WTC11 (cell line): ENCODE results near the gene FBXL12. TPM values are rescaled to one million over a fixed set of nuclear protein-coding genes. Genes with fewer than 3 reads are reported as not detected.

Experiments
- AFF4 ChIP-seq: sonication (generic); formaldehyde crosslinking; IDR thresholded peaks from 2 replicates; pipeline ENCODE4 v1.8.1; 2023; ENCODE audit warnings: mild to moderate bottlenecking, missing genetic modification reagents, borderline replicate concordance
- ATF3 ChIP-seq: sonication (generic); formaldehyde crosslinking; conservative IDR thresholded peaks from 2 replicates; pipeline ENCODE4 v1.8.1; 2022; ENCODE audit warnings: mild to moderate bottlenecking, missing genetic modification reagents
- CTCF ChIP-seq: fragments of 200-600 bp; IDR thresholded peaks from 2 replicates; pipeline ENCODE4 v1.8.0; 2022; ENCODE audit warnings: antibody characterized with exemption
- E2F4 ChIP-seq: sonication (generic); formaldehyde crosslinking; IDR thresholded peaks from 2 replicates; pipeline ENCODE4 v1.8.1; 2022; ENCODE audit warnings: low read depth, mild to moderate bottlenecking, moderate library complexity, missing genetic modification reagents, borderline replicate concordance
- ELF4 ChIP-seq: sonication (generic); formaldehyde crosslinking; IDR thresholded peaks from 2 replicates; pipeline ENCODE4 v1.8.1; 2022; ENCODE audit warnings: low read depth, mild to moderate bottlenecking, moderate library complexity, missing genetic modification reagents
- ETV6 ChIP-seq: sonication (generic); formaldehyde crosslinking; IDR thresholded peaks from 2 replicates; pipeline ENCODE4 v1.8.1; 2022; ENCODE audit warnings: mild to moderate bottlenecking, missing genetic modification reagents
- FOXP1 ChIP-seq: sonication (generic); formaldehyde crosslinking; IDR thresholded peaks from 2 replicates; pipeline ENCODE4 v1.8.0; 2022; ENCODE audit warnings: missing genetic modification reagents, mild to moderate bottlenecking, moderate library complexity, borderline replicate concordance
- HMGXB4 ChIP-seq: sonication (generic); formaldehyde crosslinking; IDR thresholded peaks from 2 replicates; pipeline ENCODE4 v1.8.1; 2023; ENCODE audit warnings: mild to moderate bottlenecking, moderate library complexity, missing genetic modification reagents
- IRF1 ChIP-seq: sonication (generic); formaldehyde crosslinking; IDR thresholded peaks from 2 replicates; pipeline ENCODE4 v1.8.0; 2023; ENCODE audit warnings: missing genetic modification reagents
- MXD4 ChIP-seq: fragments of 250-450 bp; sonication (Bioruptor Pico); IDR thresholded peaks from 2 replicates; pipeline ENCODE4 v1.8.0; 2021; ENCODE audit warnings: mild to moderate bottlenecking, moderate library complexity, borderline replicate concordance
- NFATC4 ChIP-seq: fragments of 250-450 bp; sonication (Bioruptor Pico); IDR thresholded peaks from 2 replicates; pipeline ENCODE4 v1.9.0; 2021; ENCODE audit warnings: mild to moderate bottlenecking
- NFYB ChIP-seq: sonication (generic); formaldehyde crosslinking; conservative IDR thresholded peaks from 2 replicates; pipeline ENCODE4 v1.8.0; 2022; ENCODE audit warnings: low read depth, missing genetic modification reagents
- NR2C2 ChIP-seq: sonication (generic); formaldehyde crosslinking; IDR thresholded peaks from 2 replicates; pipeline ENCODE4 v1.8.0; 2022; ENCODE audit warnings: mild to moderate bottlenecking, missing genetic modification reagents
- PRDM15 ChIP-seq: sonication (generic); formaldehyde crosslinking; IDR thresholded peaks from 2 replicates; pipeline ENCODE4 v1.8.0; 2022; ENCODE audit warnings: missing genetic modification reagents
- RELA ChIP-seq: sonication (generic); formaldehyde crosslinking; IDR thresholded peaks from 2 replicates; pipeline ENCODE4 v1.8.1; 2022; ENCODE audit warnings: missing genetic modification reagents, mild to moderate bottlenecking, borderline replicate concordance
- RORB ChIP-seq: fragments of 250-450 bp; sonication (Bioruptor Pico); IDR thresholded peaks from 2 replicates; pipeline ENCODE4 v1.9.0; 2021; ENCODE audit warnings: mild to moderate bottlenecking
- SOX15 ChIP-seq: fragments of 250-450 bp; sonication (Bioruptor Pico); IDR thresholded peaks from 2 replicates; pipeline ENCODE4 v1.9.0; 2021; ENCODE audit warnings: mild to moderate bottlenecking
- TCF7 ChIP-seq: sonication (generic); formaldehyde crosslinking; IDR thresholded peaks from 2 replicates; pipeline ENCODE4 v1.8.0; 2022; ENCODE audit warnings: mild to moderate bottlenecking, low read depth, missing genetic modification reagents, moderate library complexity
- TEAD4 ChIP-seq: sonication (generic); formaldehyde crosslinking; IDR thresholded peaks from 2 replicates; pipeline ENCODE4 v1.8.0; 2022; ENCODE audit warnings: mild to moderate bottlenecking, missing genetic modification reagents
- ZMAT4 ChIP-seq: fragments of 250-450 bp; sonication (Bioruptor Pico); IDR thresholded peaks from 2 replicates; pipeline ENCODE4 v1.9.0; 2021; ENCODE audit warnings: mild to moderate bottlenecking
- ZNF423 ChIP-seq: fragments of 250-450 bp; sonication (Bioruptor Pico); IDR thresholded peaks from 2 replicates; pipeline ENCODE4 v2.1.2; 2022; ENCODE audit warnings: mild to moderate bottlenecking, moderate library complexity
- ZNF425 ChIP-seq: fragments of 250-450 bp; sonication (Bioruptor Pico); conservative IDR thresholded peaks from 2 replicates; pipeline ENCODE4 v1.9.0; 2021; ENCODE audit warnings: mild to moderate bottlenecking
- total RNA-seq: library from RNA; stranded (reverse); gene quantifications from 3 replicates; pipeline ENCODE4 v1.2.3, GENCODE V29; 2021

Gene FBXL12
- total RNA-seq, 1 experiment from 2014 or later: 37.6 TPM

GRCh38 chr19:9827289-9828238, 8.7 kb upstream of the FBXL12 start, which contains the start of gene UBL5 (continued):
- TF ChIP-seq PRDM15 (CRISPR knock-in tag) (no peak), ZNF425 (CRISPR knock-in tag) (no peak), MXD4 (CRISPR knock-in tag) (no peak), AFF4 (CRISPR knock-in tag) (no peak), NFYB (CRISPR knock-in tag) (no peak), ZMAT4 (CRISPR knock-in tag) (no peak), ETV6 (CRISPR knock-in tag) (peak; percentile 72), ZNF423 (CRISPR knock-in tag) (no peak), SOX15 (CRISPR knock-in tag) (no peak), ELF4 (no peak), E2F4 (CRISPR knock-in tag) (no peak), CTCF (no peak), NR2C2 (CRISPR knock-in tag) (peak; percentile 94), TEAD4 (no peak), IRF1 (CRISPR knock-in tag) (no peak), TCF7 (CRISPR knock-in tag) (no peak), NFATC4 (CRISPR knock-in tag) (no peak), RELA (no peak), FOXP1 (CRISPR knock-in tag) (no peak; the same call in 1 of the 2 replicates), RORB (no peak), HMGXB4 (CRISPR knock-in tag) (peak; percentile 58; the same call in 1 of the 2 replicates), ATF3 (CRISPR knock-in tag) (no peak)
